WI38 (cell line): ENCODE results near the gene WNT1.

Source experiments
- H3K4me3 ChIP-seq: 2 replicates; pipeline ENCODE4 v1.5.1; 2011; ENCODE audit warnings: low read depth, mild to moderate bottlenecking, control low read depth, low read length
- TF ChIP-seq, protein P1 (sequence below): IDR thresholded peaks from 2 replicates; pipeline ENCODE4 v1.5.1; 2012; ENCODE audit warnings: low read depth, mild to moderate bottlenecking, control low read depth, low read length

Gene WNT1

DNA sequence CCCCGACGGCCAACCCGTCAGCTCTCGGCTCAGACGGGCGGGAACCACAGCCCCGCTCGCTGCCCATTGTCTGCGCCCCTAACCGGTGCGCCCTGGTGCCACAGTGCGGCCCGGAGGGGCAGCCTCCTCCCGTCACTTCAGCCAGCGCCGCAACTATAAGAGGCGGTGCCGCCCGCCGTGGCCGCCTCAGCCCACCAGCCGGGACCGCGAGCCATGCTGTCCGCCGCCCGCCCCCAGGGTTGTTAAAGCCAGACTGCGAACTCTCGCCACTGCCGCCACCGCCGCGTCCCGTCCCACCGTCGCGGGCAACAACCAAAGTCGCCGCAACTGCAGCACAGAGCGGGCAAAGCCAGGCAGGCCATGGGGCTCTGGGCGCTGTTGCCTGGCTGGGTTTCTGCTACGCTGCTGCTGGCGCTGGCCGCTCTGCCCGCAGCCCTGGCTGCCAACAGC, at the start of gene WNT1:
TSS of gene WNT1 (plus strand) at position 32 of the 450 bp plus-strand sequence. CDS start at position 361, 329 bp downstream.
- TF ChIP-seq, protein P1, sequence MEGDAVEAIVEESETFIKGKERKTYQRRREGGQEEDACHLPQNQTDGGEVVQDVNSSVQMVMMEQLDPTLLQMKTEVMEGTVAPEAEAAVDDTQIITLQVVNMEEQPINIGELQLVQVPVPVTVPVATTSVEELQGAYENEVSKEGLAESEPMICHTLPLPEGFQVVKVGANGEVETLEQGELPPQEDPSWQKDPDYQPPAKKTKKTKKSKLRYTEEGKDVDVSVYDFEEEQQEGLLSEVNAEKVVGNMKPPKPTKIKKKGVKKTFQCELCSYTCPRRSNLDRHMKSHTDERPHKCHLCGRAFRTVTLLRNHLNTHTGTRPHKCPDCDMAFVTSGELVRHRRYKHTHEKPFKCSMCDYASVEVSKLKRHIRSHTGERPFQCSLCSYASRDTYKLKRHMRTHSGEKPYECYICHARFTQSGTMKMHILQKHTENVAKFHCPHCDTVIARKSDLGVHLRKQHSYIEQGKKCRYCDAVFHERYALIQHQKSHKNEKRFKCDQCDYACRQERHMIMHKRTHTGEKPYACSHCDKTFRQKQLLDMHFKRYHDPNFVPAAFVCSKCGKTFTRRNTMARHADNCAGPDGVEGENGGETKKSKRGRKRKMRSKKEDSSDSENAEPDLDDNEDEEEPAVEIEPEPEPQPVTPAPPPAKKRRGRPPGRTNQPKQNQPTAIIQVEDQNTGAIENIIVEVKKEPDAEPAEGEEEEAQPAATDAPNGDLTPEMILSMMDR = peak; percentile 3; the same call in 1 of the 2 replicates
- H3K4me3 ChIP-seq = no peak within 1 kb of the TSS

DNA sequence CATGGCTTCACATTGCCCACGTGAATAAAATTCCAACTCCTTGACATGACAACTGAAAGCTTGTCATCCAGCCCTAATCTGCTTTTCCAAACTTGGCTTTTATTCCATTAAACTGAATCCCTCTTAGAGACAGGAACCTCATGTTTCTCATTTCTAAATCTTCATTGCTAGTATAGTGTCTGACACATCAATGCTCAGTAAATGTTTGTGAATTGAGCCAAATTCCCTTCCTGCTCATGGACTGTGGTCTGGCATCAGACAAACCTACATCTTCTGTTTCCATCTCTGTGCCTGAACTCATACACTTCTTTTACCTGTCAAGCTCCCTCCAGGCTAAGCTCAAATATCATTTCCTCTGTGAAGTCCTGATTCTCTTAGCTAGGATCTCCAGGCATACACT, 48.6 kb upstream of the WNT1 start:
- H3K4me3 ChIP-seq = no peak overlapping the region

DNA sequence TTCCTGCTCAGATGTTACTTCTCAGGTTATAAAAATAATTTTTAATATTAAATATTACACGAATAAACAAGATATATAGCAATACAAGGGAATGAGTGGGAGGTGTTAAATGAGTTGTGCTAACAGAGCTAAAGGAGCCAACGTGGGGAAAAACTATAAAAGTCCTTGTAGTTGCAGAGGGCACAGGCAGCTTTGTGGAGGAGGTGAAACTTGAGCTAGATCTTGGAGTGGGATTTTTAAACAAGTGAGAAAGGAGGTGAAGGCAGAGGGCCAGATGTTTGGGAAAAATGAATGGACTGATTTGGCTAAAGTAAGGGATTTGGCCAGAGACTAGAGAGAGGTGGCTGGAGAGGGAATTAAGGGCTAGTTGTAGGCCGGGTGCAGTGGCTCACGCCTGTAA, 47.6 kb upstream of the WNT1 start:
- TF ChIP-seq, protein P1 = no peak
- no peak overlapping the region for H3K4me3 ChIP-seq

More for the DNA sequence above, 48.6 kb upstream of the WNT1 start:
- TF ChIP-seq, protein P1 = no peak

DNA sequence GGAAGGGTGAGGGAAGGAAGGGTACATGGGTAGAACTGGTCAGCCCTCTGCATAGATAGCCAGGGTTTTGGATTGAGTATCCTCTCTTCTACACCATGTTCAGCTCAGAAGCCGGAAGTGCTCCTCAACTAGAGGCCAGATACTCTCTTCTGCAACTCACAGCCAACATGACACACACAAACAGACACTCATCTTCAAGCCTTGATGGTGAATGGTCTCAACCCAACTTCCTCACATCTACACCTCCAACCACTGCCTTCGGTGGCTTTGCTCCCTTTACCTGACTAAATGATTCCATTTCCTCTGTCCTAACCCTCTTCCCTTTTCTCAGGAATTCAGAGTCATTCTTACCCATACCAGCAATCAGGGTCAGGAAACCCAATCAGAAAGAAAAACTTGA, 45.2 kb upstream of the WNT1 start:
- TF ChIP-seq, protein P1 = no peak
- no peak overlapping the region for H3K4me3 ChIP-seq

DNA sequence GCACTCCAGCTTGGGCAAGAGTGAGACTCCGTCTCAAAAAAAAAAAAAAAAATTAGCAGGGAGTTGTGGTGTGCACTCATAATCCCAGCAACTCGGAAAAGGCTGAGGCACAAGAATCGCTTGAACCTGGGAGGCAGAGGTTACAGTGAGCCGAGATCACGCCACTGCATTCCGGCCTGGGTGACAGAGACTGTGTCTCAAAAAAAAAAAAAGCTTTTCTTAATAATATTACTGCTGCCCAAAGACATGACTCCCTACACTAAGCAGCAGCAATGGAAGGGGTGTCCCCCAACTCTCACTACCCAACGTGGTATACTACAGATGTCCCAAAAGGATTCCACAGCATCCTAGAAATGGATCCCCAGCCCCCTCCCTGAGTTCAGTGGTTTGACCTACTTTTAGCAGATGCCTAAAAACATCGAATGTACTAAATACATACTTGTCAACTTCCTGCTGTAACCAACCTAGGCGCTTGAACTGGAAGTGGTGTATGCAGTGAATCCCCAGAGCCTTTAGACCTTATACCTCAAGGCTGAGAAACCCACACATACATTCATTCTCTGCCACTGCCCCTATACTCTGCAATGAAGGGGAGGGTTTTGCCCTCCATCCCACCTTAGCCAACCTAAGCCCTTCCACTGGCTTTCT, 44.3 kb upstream of the WNT1 start:
- TF ChIP-seq, protein P1 = no peak
- H3K4me3 ChIP-seq = no peak overlapping the region

DNA sequence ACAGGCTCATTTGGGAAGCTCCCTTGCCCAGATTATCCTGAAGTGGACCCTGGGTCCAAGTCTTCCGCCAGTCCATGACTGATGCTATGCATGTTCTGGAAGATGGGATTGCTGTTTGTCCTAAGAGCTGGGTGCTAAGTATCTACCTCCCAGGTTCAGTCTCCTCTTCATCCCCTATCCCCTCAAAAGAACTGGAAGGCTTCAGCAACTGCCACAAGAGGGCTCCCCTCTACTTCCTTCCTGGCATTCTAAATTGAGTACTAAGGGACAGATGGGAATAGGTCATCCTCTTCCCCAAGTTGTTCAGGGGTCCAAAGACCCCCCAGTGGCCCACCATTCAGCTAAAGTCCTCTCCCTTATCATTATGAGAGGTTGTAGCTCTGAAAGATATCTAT, 43.8 kb upstream of the WNT1 start:
- TF ChIP-seq, protein P1 = no peak
- H3K4me3 ChIP-seq = no peak overlapping the region

DNA sequence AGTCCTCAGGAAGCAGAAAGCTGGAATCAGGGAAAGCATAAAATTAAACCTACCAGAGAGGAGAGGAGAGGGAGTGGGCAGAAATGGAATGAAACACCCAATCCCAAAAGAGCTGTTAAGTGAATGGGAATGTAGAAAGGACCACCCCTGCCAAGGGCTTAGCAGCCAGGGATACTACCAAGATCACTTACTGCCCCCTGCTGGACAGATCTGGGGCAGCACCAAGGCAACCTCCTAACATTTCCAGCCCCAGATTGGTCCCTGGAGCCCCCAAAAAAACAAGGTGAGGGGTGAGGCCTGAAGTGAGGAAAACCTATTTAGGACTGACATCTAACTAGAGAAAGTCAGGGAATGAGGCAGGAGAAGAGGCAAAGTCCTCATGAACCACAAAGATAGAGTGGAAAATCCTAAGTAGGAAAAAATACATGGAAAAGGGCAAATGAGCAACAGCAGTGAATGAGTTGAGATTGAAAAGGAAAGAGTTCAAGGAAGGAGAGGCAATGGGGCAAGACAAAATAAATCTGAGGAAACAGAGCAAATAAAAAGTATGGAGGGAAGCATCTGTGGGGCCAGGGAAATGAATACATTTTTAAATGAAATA, 41.6 kb upstream of the WNT1 start:
- H3K4me3 ChIP-seq = no peak overlapping the region
- TF ChIP-seq, protein P1 = peak; percentile 93
